DMS114 treated with DMSO at 0.1 percent for 48 hours (cell line): Measurements from ENCODE around the gene EDAR.

Source experiments
- DNase-seq: peaks from one replicate; lab custom pipeline; 2025; ENCODE audit not compliant: unreplicated experiment; lab: John Stamatoyannopoulos, UW

The EDAR gene

DNA sequence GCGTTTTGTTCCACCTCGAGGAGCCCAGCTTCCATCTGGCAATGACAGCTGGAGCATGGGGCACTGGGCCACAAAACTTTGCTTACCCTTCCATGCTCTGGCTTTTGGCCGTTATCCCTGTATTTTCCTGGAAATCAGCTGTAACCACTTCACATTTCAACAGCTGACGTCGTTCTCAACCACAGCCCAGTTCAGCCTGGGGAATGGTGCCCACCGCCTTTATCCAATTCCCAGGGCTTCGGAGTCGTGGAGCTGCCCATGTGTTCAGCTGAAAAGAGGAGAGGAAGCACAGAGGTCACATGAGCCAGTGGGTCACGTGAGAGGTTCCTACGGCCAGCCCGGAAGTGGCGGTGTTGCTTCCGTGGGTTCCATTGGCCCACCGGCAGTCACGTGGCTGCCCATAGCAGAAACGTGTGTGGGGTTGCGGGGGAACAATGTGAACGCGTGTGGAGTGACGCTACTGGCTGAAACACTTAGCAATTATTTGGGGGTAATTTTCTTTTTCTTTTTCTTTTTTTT lies 16.7 kb upstream of the EDAR start:
- DNase-seq = no peak

- no peak for DNase-seq
Measured at GRCh38 chr2:109001201-109001600, 12.2 kb upstream of the EDAR start.

GRCh38 chr2:109000738-109001137 lies 11.7 kb upstream of the EDAR start:
- DNase-seq = no peak

- DNase-seq = no peak
Measured at GRCh38 chr2:108998911-108999310, 9.9 kb upstream of the EDAR start.

DNA sequence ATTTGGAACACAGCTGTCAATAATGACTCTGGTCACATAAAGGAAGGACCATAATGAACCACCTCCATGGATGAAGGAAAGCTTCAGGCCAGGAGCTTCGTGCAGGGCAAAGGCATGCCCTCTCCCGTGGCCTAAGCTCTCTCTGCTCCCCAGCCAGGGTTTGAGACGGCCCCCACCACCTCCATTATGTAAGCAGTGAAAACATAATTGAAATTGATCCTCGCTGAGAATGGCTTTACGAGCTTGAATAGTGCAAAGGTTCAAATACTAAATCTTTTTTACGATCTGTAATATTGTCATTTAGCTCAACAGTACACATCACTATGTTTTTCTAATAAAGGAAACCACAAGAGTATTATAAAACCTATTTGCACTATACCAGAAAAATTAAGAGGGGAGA lies 5.2 kb upstream of the EDAR start:
- DNase-seq = no peak

GRCh38 chr2:108993095-108993937 lies 4.3 kb upstream of the EDAR start:
- DNase-seq = no peak

GRCh38 chr2:108988076-108988795 lies 784 bp downstream of the EDAR start:
- no peak for DNase-seq

- DNase-seq = no peak
Measured at GRCh38 chr2:108986916-108987510, 2.0 kb downstream of the EDAR start.

DNA sequence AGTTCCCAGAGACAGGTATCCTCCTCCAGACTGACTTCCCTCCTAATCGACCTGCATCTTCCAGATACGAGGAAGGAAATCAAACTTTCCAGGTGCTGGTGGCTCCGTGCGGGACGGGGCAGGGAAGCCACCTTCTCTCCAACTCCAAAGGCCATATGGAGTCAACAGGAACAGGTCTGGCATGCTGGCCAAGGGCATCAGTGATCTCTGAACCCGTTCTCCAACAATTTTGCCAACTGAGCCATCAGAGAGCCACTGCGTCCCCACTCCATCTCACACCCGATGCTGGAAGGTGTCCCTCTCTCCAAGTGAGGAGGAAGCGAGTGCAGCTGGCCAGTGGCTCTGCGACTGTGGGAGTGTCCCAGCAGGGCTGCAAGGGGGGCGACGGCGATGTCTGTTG lies 5.4 kb downstream of the EDAR start:
- DNase-seq = no peak

GRCh38 chr2:108983061-108983460 lies 6.0 kb downstream of the EDAR start:
- DNase-seq = no peak

DNA sequence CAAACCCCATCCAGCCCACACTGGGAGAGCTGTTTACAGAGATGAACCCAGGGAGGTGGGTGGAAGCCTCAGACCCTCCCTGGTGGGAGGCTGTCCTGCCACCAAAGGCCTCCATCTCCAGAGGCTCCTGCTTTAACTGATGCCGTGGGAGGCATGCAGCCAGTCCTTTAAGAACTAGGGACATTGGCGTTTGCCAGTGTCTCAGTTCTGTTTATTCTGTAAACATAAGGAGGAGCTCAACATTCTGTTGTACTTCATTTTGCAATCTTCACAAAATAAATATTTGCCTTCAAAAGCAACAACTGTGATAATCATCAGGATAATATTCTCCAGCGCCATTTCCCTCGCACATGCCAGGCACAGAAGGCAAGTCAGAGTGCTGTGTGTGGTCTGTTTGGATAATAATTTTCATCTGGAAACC lies 6.8 kb downstream of the EDAR start:
- DNase-seq = no peak

- no peak for DNase-seq
Measured at GRCh38 chr2:108981846-108982245, 7.2 kb downstream of the EDAR start.

DNA sequence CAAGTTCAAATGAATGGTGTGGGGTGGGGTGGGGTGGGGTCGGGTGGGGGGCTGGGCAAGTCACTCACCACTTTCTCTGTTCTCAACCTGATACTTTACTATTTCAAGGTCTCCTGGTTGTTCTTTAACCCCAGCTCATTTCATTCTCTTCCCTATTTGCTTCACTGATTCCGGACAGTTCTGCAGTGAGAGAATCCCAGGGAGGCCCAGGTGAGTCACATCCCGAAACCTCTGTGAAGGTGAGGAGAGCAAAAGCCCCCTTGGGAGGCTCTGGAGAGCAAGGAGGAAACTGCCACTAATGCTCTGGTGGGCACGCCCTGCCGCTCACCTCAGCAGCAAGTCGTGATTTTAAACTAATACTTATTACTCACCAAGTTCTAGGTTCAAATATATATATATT lies 8.9 kb downstream of the EDAR start:
- no peak for DNase-seq

DNA sequence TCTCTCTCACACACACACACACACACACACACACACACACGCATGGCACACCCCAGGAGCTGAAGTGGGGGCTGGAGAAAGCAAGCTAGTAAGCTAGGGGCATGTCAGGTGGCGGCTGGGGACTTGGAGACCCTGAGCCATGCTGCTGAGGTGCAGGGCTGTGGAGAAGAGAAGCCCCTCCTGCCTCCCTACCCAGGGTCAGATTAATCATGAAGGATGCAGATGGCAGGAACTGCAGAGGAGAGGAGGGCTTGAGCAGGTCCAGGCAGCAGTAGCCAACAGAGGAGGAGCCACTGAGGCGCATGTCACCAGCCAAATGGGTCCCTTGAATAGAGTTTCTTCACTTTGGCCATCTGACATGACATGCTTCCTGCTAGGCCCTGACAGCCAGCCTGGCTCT lies 9.6 kb downstream of the EDAR start:
- no peak for DNase-seq

DNA sequence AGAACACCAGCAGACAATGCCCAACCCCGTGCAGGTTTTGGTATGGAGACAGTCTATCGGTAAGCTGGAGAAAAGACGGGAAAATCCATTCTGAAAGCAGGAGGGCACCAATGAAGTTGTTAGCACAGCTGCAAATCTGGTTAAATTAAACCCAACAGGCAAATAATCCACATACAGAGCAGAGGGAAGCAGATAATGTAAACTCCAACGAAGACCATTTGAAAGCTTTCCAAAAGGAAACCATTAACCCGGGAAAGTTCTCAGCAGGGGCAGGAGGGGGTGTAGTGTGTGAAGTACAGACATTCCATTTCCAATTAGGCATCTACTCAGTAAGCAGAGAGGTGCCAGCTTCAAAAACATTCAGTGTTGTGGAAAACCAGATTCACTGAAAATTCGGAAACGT lies 10.3 kb downstream of the EDAR start:
- DNase-seq = no peak

- no peak for DNase-seq
Measured at GRCh38 chr2:108975613-108976435, 13.2 kb downstream of the EDAR start.

GRCh38 chr2:108974674-108975073 lies 14.3 kb downstream of the EDAR start:
- DNase-seq = no peak

DNA sequence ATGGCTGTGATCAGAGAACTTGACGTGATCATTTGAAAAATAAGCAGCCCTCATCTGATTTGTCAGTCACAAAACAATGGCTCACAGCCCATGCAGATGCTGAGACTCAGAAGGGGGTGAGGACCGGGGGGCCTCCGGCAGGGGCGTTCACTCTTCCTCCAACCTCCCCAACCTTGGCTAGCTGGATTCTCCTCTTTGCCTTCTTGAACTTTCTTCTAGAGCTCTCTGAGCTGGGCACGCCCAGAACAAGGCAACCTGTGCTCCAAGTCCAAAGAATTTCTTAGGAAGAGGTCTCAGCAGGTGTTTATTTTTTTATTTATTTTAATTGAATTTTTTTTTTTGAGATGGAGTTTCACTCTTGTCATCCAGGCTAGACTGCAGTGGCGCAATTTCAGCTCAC lies 16.4 kb downstream of the EDAR start:
- DNase-seq = no peak

GRCh38 chr2:108971661-108972566 lies 17.1 kb downstream of the EDAR start:
- DNase-seq = no peak

DNA sequence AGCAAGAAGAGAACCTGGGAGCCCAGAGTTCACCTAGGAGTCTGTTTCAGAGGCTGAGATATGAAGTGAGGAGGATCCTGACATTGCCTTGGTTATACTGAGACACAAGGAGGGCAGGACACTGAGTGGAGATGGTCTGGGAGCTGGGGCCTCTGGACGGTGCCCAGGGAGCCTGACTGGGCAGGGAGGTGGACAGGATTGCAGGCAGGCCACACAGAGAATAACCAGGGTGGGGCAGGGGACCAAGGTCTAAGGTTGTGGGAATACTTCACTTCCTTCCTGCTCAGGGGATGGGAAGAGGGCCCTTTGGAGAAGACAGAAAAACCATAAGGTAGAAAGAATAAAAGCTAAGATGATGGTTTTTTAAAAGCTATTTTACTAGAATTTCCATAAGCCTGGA lies 18.7 kb downstream of the EDAR start:
- no peak for DNase-seq
